DMS114 treated with DMSO at 0.1 percent for 48 hours (cell line): ENCODE measurements around the gene NCKAP5.

Experiments used
- DNase-seq: peaks from one replicate; lab custom pipeline; 2025; ENCODE audit not compliant: unreplicated experiment; lab: John Stamatoyannopoulos, UW

Gene NCKAP5

GRCh38 chr2:133574620-133575019 lies 6.4 kb upstream of the NCKAP5 start:
- no peak for DNase-seq

- no peak for DNase-seq
Measured at GRCh38 chr2:133574186-133574585, 5.9 kb upstream of the NCKAP5 start.

- DNase-seq = no peak
Measured at GRCh38 chr2:133573491-133574162, 5.4 kb upstream of the NCKAP5 start.

GRCh38 chr2:133571249-133571648 lies 3.0 kb upstream of the NCKAP5 start:
- no peak for DNase-seq

- no peak for DNase-seq
Measured at GRCh38 chr2:133570542-133570941, 2.3 kb upstream of the NCKAP5 start.

- DNase-seq = no peak
Measured at GRCh38 chr2:133569286-133569830, 1.1 kb upstream of the NCKAP5 start.

GRCh38 chr2:133568598-133568997 lies 335 bp upstream of the NCKAP5 start:
- no peak for DNase-seq

- no peak for DNase-seq
Measured at GRCh38 chr2:133562558-133562957, 5.7 kb downstream of the NCKAP5 start.

GRCh38 chr2:133561045-133561852 lies 7.0 kb downstream of the NCKAP5 start:
- DNase-seq = peak; percentile 17

GRCh38 chr2:133557614-133558013 lies 10.6 kb downstream of the NCKAP5 start:
- no peak for DNase-seq

- no peak for DNase-seq
Measured at GRCh38 chr2:133553838-133554408, 14.3 kb downstream of the NCKAP5 start.

GRCh38 chr2:133553251-133553650 lies 15.0 kb downstream of the NCKAP5 start:
- no peak for DNase-seq

GRCh38 chr2:133552821-133553220 lies 15.4 kb downstream of the NCKAP5 start:
- no peak for DNase-seq

GRCh38 chr2:133541797-133542196 lies 26.5 kb downstream of the NCKAP5 start:
- no peak for DNase-seq

- DNase-seq = no peak
Measured at GRCh38 chr2:133541376-133541775, 26.9 kb downstream of the NCKAP5 start.

GRCh38 chr2:133532919-133533318 lies 35.3 kb downstream of the NCKAP5 start:
- DNase-seq = no peak

GRCh38 chr2:133531382-133531781 lies 36.9 kb downstream of the NCKAP5 start:
- DNase-seq = no peak

GRCh38 chr2:133530645-133531044 lies 37.6 kb downstream of the NCKAP5 start:
- DNase-seq = no peak

GRCh38 chr2:133526530-133527300 lies 41.5 kb downstream of the NCKAP5 start:
- no peak for DNase-seq

- no peak for DNase-seq
Measured at GRCh38 chr2:133525613-133526529, 42.4 kb downstream of the NCKAP5 start.
